GM12891 (cell line): ENCODE results near the gene ATP6V1D.

ENCODE experiments used
- POLR2A ChIP-seq: IDR thresholded peaks from 2 replicates; pipeline ENCODE4 v1.6.1; 2011; ENCODE audit warnings: low read depth, low read length, control low read depth
- POLR2AphosphoS5 ChIP-seq: IDR thresholded peaks from 2 replicates; pipeline ENCODE4 v1.6.1; 2011; ENCODE audit warnings: low read depth, low read length, control low read depth
- TAF1 ChIP-seq: IDR thresholded peaks from 2 replicates; pipeline ENCODE4 v1.6.1; 2011; ENCODE audit warnings: low read depth, low read length, control low read depth

DNA sequence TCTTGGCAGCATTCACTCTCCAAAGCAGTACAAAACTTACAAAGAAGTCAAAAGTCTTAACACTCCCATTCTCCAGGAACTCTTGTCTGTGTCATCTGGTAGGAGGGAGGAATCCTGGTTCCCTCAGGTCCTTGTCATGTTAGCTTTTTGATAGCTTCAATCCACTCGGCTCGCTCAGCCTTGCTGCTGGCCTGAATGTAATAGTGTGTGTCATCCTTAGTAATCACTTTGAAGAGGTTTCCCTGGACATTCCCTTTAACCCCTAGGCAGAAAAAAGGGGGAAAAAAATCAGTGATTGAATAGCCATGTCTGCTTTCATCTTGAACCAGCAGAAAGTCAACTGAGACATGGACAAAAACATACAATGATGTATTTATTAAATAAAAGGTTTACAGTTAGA is 27.6 kb upstream of the ATP6V1D start:
- TF ChIP-seq TAF1 (no peak), POLR2AphosphoS5 (no peak), POLR2A (no peak)
